HT1080 (cell line): Measurements from ENCODE around the gene HIPK2. TPM values are rescaled to one million over a fixed set of nuclear protein-coding genes. Genes with fewer than 3 reads are reported as not detected.

Source experiments
- DNase-seq: peaks from one replicate; pipeline ENCODE4 v3.0.0-alpha.2; 2015; ENCODE audit warnings: low read depth
- total RNA-seq: library from RNA; depleted of rRNA; stranded (reverse); fragments of >200 nt; shearing (Covaris generic); gene quantifications from 2 replicates; pipeline ENCODE4 v1.2.3, GENCODE V29; 2014

The HIPK2 gene
- total RNA-seq, 1 experiment from 2014 or later, result 20.0 TPM

- no peak for DNase-seq
Measured at GRCh38 chr7:139753081-139753692, 24.6 kb downstream of the HIPK2 start.

- DNase-seq, result no peak
Measured at GRCh38 chr7:139752604-139753003, 25.2 kb downstream of the HIPK2 start.

GRCh38 chr7:139752148-139752547 is 25.6 kb downstream of the HIPK2 start:
- DNase-seq, result no peak

- no peak for DNase-seq
Measured at GRCh38 chr7:139750459-139751095, 27.2 kb downstream of the HIPK2 start.

- no peak for DNase-seq
Measured at GRCh38 chr7:139749545-139749944, 28.3 kb downstream of the HIPK2 start.

- no peak for DNase-seq
Measured at GRCh38 chr7:139748941-139749340, 28.9 kb downstream of the HIPK2 start.

GRCh38 chr7:139748373-139748765 is 29.4 kb downstream of the HIPK2 start:
- DNase-seq, result no peak

- DNase-seq, result no peak
Measured at GRCh38 chr7:139747662-139748372, 30.0 kb downstream of the HIPK2 start.

- DNase-seq, result no peak
Measured at GRCh38 chr7:139746652-139747051, 31.1 kb downstream of the HIPK2 start.

GRCh38 chr7:139745678-139746143 is 32.1 kb downstream of the HIPK2 start:
- no peak for DNase-seq

GRCh38 chr7:139744768-139745677 is 32.8 kb downstream of the HIPK2 start:
- DNase-seq, result no peak

GRCh38 chr7:139743967-139744767 is 33.6 kb downstream of the HIPK2 start:
- no peak for DNase-seq

- DNase-seq, result no peak
Measured at GRCh38 chr7:139743267-139743966, 34.4 kb downstream of the HIPK2 start.

- no peak for DNase-seq
Measured at GRCh38 chr7:139741789-139742344, 35.9 kb downstream of the HIPK2 start.

- no peak for DNase-seq
Measured at GRCh38 chr7:139741239-139741638, 36.6 kb downstream of the HIPK2 start.

- DNase-seq, result no peak
Measured at GRCh38 chr7:139739863-139740597, 37.8 kb downstream of the HIPK2 start.

GRCh38 chr7:139738772-139739171 is 39.0 kb downstream of the HIPK2 start:
- no peak for DNase-seq

- DNase-seq, result no peak
Measured at GRCh38 chr7:139738101-139738489, 39.7 kb downstream of the HIPK2 start.
